Fibroblast of mammary gland (primary cell): Measurements from ENCODE around the gene HECTD2.
A peak's percentile ranks its signal among the peaks of the same experiment; 100 is the strongest.

ENCODE experiments used
- DNase-seq: peaks from one replicate; pipeline ENCODE4 v3.0.0-alpha.2; 2010; ENCODE audit warnings: low read depth
- H3K4me3 ChIP-seq: 2 replicates; pipeline ENCODE4 v1.5.1; 2011; ENCODE audit warnings: low read depth, mild to moderate bottlenecking, low read length, moderate library complexity; ENCODE audit not compliant: control insufficient read depth
- CTCF ChIP-seq: conservative IDR thresholded peaks from 2 replicates; pipeline ENCODE4 v1.5.1; 2011; ENCODE audit warnings: low read depth, low read length, inconsistent platforms; ENCODE audit not compliant: control insufficient read depth, insufficient read depth

HECTD2 gene

GRCh38 chr10:91539930-91540329 lies 129.8 kb downstream of the HECTD2 start:
- no peak for DNase-seq
- TF ChIP-seq CTCF, result no peak
- no peak overlapping the region for H3K4me3 ChIP-seq

GRCh38 chr10:91540733-91541132 lies 130.6 kb downstream of the HECTD2 start:
- no peak overlapping the region for H3K4me3 ChIP-seq
- no peak for TF ChIP-seq CTCF
- peak; percentile 76 for DNase-seq

GRCh38 chr10:91541481-91541880 lies 131.3 kb downstream of the HECTD2 start:
- DNase-seq, result peak; percentile 26
- TF ChIP-seq CTCF, result no peak
- no peak overlapping the region for H3K4me3 ChIP-seq

- DNase-seq, result no peak
- no peak overlapping the region for H3K4me3 ChIP-seq
- no peak for TF ChIP-seq CTCF
Observed at GRCh38 chr10:91545384-91545783, 135.2 kb downstream of the HECTD2 start.

GRCh38 chr10:91545838-91546237 lies 135.7 kb downstream of the HECTD2 start:
- no peak overlapping the region for H3K4me3 ChIP-seq
- TF ChIP-seq CTCF, result no peak
- no peak for DNase-seq

GRCh38 chr10:91549262-91549661 lies 139.1 kb downstream of the HECTD2 start:
- peak; percentile 30 for DNase-seq
- no peak overlapping the region for H3K4me3 ChIP-seq
- no peak for TF ChIP-seq CTCF

GRCh38 chr10:91550021-91550420 lies 139.9 kb downstream of the HECTD2 start:
- no peak overlapping the region for H3K4me3 ChIP-seq
- TF ChIP-seq CTCF, result no peak
- no peak for DNase-seq
